ENCODE measurements around the gene RHCG. TPM values are rescaled to one million over a fixed set of nuclear protein-coding genes. Genes with fewer than 3 reads are reported as not detected.

RHCG gene
- total RNA-seq, 2 experiments from 2014 or later: not detected

DNA sequence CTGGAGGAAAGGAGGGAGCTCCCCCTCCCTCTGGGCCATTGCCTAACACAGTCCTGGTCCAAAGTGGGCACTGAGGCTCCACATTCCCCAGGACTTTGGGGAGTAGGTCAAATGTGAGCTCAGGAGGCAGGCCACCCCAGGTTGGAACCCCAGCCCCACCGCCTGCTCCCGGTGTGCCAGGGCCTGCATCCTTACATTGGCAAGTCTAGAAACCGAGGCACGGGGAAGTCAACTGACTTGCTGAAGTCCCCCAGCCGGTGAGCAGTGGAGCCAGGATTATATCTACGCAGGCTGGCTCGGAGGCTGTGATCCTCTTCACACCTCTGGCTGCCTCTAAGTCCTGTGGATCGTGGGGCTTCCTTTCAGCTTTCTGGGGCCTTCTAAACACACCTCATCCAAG lies 48.7 kb downstream of the RHCG start:
- H3K4me1 ChIP-seq (ENCODE audit: insufficient read depth, low read length, poor library complexity, severe bottlenecking): peaks cover 17% of the 10 kb centered on the region
- H3K4me2 ChIP-seq (ENCODE audit: low read length): no peak overlapping the region
- TF ChIP-seq EZH2phosphoT487 (IDR thresholded peaks at IDR 0.05; ENCODE audit: borderline replicate concordance, low read depth, low read length): no peak
- TF ChIP-seq, protein P1, sequence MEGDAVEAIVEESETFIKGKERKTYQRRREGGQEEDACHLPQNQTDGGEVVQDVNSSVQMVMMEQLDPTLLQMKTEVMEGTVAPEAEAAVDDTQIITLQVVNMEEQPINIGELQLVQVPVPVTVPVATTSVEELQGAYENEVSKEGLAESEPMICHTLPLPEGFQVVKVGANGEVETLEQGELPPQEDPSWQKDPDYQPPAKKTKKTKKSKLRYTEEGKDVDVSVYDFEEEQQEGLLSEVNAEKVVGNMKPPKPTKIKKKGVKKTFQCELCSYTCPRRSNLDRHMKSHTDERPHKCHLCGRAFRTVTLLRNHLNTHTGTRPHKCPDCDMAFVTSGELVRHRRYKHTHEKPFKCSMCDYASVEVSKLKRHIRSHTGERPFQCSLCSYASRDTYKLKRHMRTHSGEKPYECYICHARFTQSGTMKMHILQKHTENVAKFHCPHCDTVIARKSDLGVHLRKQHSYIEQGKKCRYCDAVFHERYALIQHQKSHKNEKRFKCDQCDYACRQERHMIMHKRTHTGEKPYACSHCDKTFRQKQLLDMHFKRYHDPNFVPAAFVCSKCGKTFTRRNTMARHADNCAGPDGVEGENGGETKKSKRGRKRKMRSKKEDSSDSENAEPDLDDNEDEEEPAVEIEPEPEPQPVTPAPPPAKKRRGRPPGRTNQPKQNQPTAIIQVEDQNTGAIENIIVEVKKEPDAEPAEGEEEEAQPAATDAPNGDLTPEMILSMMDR (conservative IDR thresholded peaks at IDR 0.05; ENCODE audit: low read length): no peak
- POLR2A ChIA-PET: interaction anchor here (0.7 kb wide), 1 partner anchor 301 kb away, joined by 3 read pairs; no protein-coding TSS in a partner anchor
- no peak for DNase-seq (ENCODE audit: low spot score)
- intact Hi-C loops (cut with micrococcal nuclease; ENCODE audit: unreplicated experiment): no loop called here
- H2AFZ ChIP-seq (ENCODE audit: low read length): no peak overlapping the region
- CTCF ChIA-PET (ENCODE audit: unreplicated experiment): no interaction called here
- no peaks in the 10 kb centered on the region for H3K79me2 ChIP-seq (ENCODE audit: insufficient read depth, low read depth, low read length)
- no peak overlapping the region for H3K4me3 ChIP-seq (ENCODE audit: low read depth, low read length, poor library complexity, severe bottlenecking)
- H4K20me1 ChIP-seq (ENCODE audit: insufficient read depth, low read length): no peaks in the 10 kb centered on the region
- H3K36me3 ChIP-seq (ENCODE audit: insufficient read depth, low read length): no peaks in the 10 kb centered on the region
- H3K9me3 ChIP-seq (ENCODE audit: low read length): no peaks in the 10 kb centered on the region
- no peak overlapping the region for H3K27ac ChIP-seq (ENCODE audit: low read depth, low read length, poor library complexity, severe bottlenecking)
- no TSS peak for BruUV-seq (replicated peaks)
- no peaks in the 10 kb centered on the region for H3K9me2 ChIP-seq (ENCODE audit: insufficient read depth, low read length)

DNA sequence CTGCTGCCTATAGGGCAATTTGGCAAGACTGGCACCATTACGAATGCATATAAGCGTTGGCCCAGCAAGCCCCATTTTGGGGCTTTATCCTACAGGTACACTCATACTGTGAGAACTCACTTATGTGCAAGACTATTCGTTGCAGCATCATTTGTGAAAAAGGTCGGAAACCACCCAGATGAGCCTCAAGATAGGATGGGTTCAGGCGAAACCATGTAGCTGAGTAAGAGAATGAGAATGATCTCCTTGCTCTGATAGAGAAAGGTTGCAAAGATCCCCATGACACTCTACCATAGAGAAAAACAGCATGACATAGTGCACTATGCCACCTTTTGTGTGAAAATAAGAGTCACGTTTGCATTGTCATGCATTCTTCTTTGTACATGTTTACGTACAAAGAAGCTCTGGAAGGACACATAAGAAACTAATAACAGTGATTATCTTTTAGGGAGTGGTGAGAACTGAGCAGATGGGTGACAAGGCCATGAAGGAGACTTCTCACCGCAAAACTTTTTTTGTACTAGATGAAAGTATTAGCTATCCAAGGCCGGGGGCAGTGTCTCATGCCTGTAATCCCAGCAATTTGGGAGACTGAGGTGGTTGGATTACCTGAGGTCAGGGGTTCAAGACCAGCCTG lies 50.0 kb downstream of the RHCG start:
- DNase-seq (ENCODE audit: low spot score): no peak
- Histone ChIP-seq H4K20me1 (ENCODE audit: insufficient read depth, low read length) (no peaks in the 10 kb centered on the region), H3K27ac (ENCODE audit: low read depth, low read length, poor library complexity, severe bottlenecking) (no peak overlapping the region), H3K4me1 (ENCODE audit: insufficient read depth, low read length, poor library complexity, severe bottlenecking) (peaks cover 30% of the 10 kb centered on the region), H3K9me2 (ENCODE audit: insufficient read depth, low read length) (no peaks in the 10 kb centered on the region), H3K9me3 (ENCODE audit: low read length) (no peaks in the 10 kb centered on the region), H3K4me3 (ENCODE audit: low read depth, low read length, poor library complexity, severe bottlenecking) (no peak overlapping the region), H2AFZ (ENCODE audit: low read length) (no peak overlapping the region), H3K79me2 (ENCODE audit: insufficient read depth, low read depth, low read length) (no peaks in the 10 kb centered on the region), H3K36me3 (ENCODE audit: insufficient read depth, low read length) (no peaks in the 10 kb centered on the region), H3K4me2 (ENCODE audit: low read length) (no peak overlapping the region)
- intact Hi-C loops (cut with micrococcal nuclease; ENCODE audit: unreplicated experiment): no loop called here
- no TSS peak for BruUV-seq (replicated peaks)
- ChIA-PET POLR2A (no interaction called here), CTCF (ENCODE audit: unreplicated experiment) (no interaction called here)
- no peak for TF ChIP-seq EZH2phosphoT487 (IDR thresholded peaks at IDR 0.05; ENCODE audit: borderline replicate concordance, low read depth, low read length)
- TF ChIP-seq, protein P1 (conservative IDR thresholded peaks at IDR 0.05; ENCODE audit: low read length): no peak

DNA sequence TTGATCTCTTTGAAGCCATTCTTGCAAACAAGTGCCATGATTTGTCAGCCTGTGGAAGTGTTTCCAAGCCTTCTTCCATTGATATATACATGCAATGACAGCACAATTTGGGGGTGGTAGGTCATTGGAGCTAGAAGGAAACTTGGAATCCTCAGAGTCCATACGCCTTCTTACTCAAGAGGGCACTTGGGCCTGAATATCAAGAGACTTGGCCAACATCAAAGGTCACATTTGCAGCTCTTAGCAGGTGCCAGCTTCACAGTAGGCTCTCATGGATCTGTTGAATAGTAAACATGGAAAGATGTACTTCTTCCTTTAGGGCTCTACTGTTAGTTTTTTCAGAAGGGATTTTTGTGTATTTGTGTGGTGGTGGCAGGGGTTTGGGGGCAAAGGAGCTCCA lies 50.9 kb downstream of the RHCG start:
- intact Hi-C loops (cut with micrococcal nuclease; ENCODE audit: unreplicated experiment): no loop called here
- POLR2A ChIA-PET: interaction anchor here (0.7 kb wide), 1 partner anchor 551 kb away, joined by 4 read pairs; no protein-coding TSS in a partner anchor

More for the DNA sequence above, 50.9 kb downstream of the RHCG start:
- H3K27ac ChIP-seq (ENCODE audit: low read depth, low read length, poor library complexity, severe bottlenecking): no peak overlapping the region
- no TSS peak for BruUV-seq (replicated peaks)
- DNase-seq (ENCODE audit: low spot score): no peak
- CTCF ChIA-PET (ENCODE audit: unreplicated experiment): no interaction called here
- H3K4me1 ChIP-seq (ENCODE audit: insufficient read depth, low read length, poor library complexity, severe bottlenecking): peaks cover 39% of the 10 kb centered on the region
- H3K36me3 ChIP-seq (ENCODE audit: insufficient read depth, low read length): no peaks in the 10 kb centered on the region
- H3K4me2 ChIP-seq (ENCODE audit: low read length): no peak overlapping the region
- H2AFZ ChIP-seq (ENCODE audit: low read length): no peak overlapping the region
- H3K4me3 ChIP-seq (ENCODE audit: low read depth, low read length, poor library complexity, severe bottlenecking): no peak overlapping the region
- H3K9me2 ChIP-seq (ENCODE audit: insufficient read depth, low read length): no peaks in the 10 kb centered on the region
- no peaks in the 10 kb centered on the region for H3K9me3 ChIP-seq (ENCODE audit: low read length)
- H4K20me1 ChIP-seq (ENCODE audit: insufficient read depth, low read length): no peaks in the 10 kb centered on the region
- TF ChIP-seq, protein P1 (conservative IDR thresholded peaks at IDR 0.05; ENCODE audit: low read length): no peak
- TF ChIP-seq EZH2phosphoT487 (IDR thresholded peaks at IDR 0.05; ENCODE audit: borderline replicate concordance, low read depth, low read length): no peak
- no peaks in the 10 kb centered on the region for H3K79me2 ChIP-seq (ENCODE audit: insufficient read depth, low read depth, low read length)

All from OCI-LY7 (cell line).